ENCODE results near the gene FPGS. TPM values are rescaled to one million over a fixed set of nuclear protein-coding genes. Genes with fewer than 3 reads are reported as not detected.
A peak's percentile ranks its signal among the peaks of the same experiment; 100 is the strongest.

FPGS gene
- total and polyA plus RNA-seq, 8 donors: 29.1 to 235 (median 70.4) TPM

DNA sequence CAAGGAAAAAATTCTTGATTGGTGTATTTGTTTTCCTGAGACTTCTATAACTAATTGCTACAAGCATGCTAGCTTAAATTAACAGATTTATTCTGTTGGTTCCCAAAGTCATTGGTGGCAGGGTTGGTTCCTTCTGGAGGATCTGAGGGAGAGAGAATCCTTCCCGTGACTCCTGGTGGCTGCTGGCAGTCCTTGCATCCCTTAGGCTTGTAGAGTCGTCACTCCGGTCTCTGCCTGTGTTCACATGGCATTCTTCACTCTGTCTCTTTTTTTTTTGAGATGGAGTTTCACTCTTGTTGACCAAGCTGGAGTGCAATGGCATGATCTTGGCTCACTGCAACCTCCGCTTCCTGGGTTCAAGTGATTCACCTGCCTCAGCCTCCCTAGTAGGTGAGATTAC is 11.6 kb upstream of the FPGS start:
- Histone ChIP-seq H3K36me3 (peaks cover 56 to 73% (median 58%) of the 10 kb centered on the region in 4 donors), H3K9me3 (no peaks in the 10 kb centered on the region), H3K4me1 (peaks cover 31 to 86% (median 60%) of the 10 kb centered on the region in 4 donors), H3K27me3 (no peaks in the 10 kb centered on the region), H3K4me3 (no peak overlapping the region), H3K27ac (no peak overlapping the region)
- no peak for TF ChIP-seq POLR2A (IDR thresholded peaks at IDR 0.05)
- TF ChIP-seq EP300 (IDR thresholded peaks at IDR 0.05): no peak
- TF ChIP-seq POLR2AphosphoS5 (IDR thresholded peaks at IDR 0.05): no peak
- no peak for TF ChIP-seq CTCF (IDR thresholded peaks at IDR 0.05)
- no peak for DNase-seq
- WGBS, 5 donors: 81 to 90% (median 83%) methylated on average over 4 of the region's 4 CpGs
- intact Hi-C loops (cut with DNase I; ENCODE audit: low total_unique reads): no loop called here

GRCh38 chr9:127792417-127793031 is 10.2 kb upstream of the FPGS start:
- intact Hi-C loops (cut with DNase I; ENCODE audit: low total_unique reads): no loop called here
- H3K4me1 ChIP-seq: peaks cover 34 to 89% (median 59%) of the 10 kb centered on the region in 4 donors
- DNase-seq: no peak
- no peaks in the 10 kb centered on the region for H3K9me3 ChIP-seq
- peaks cover 48 to 67% (median 52%) of the 10 kb centered on the region in 4 donors for H3K36me3 ChIP-seq
- no peaks in the 10 kb centered on the region for H3K27me3 ChIP-seq
- WGBS, 5 donors: 73 to 85% (median 78%) methylated on average over 7 of the region's 7 CpGs
- no peak overlapping the region for H3K4me3 ChIP-seq
- H3K27ac ChIP-seq: peak overlapping the region in 4 of 5 donors; percentile 61 to 82 (median 74)
- no peak for TF ChIP-seq POLR2AphosphoS5 (IDR thresholded peaks at IDR 0.05)
- no peak for TF ChIP-seq EP300 (IDR thresholded peaks at IDR 0.05)
- no peak for TF ChIP-seq POLR2A (IDR thresholded peaks at IDR 0.05)
- TF ChIP-seq CTCF (IDR thresholded peaks at IDR 0.05): no peak

GRCh38 chr9:127793093-127793708 is 9.5 kb upstream of the FPGS start:
- Histone ChIP-seq H3K36me3 (peaks cover 42 to 61% (median 46%) of the 10 kb centered on the region in 4 donors), H3K27me3 (no peaks in the 10 kb centered on the region), H3K27ac (peak overlapping the region; percentile 28 to 82 (median 71)), H3K4me1 (peaks cover 38 to 89% (median 55%) of the 10 kb centered on the region in 4 donors), H3K4me3 (no peak overlapping the region), H3K9me3 (no peaks in the 10 kb centered on the region)
- intact Hi-C loops (cut with DNase I; ENCODE audit: low total_unique reads): no loop called here
- peak in 1 of 3 donors; percentile 37 for TF ChIP-seq POLR2AphosphoS5 (IDR thresholded peaks at IDR 0.05)
- no peak for TF ChIP-seq EP300 (IDR thresholded peaks at IDR 0.05)
- no peak for TF ChIP-seq CTCF (IDR thresholded peaks at IDR 0.05)
- TF ChIP-seq POLR2A (IDR thresholded peaks at IDR 0.05): no peak
- WGBS, 5 donors: 37 to 57% (median 49%) methylated on average over 8 of the region's 8 CpGs
- DNase-seq: peak; percentile 47 to 48

- peak overlapping the region; percentile 61 to 82 (median 71) for H3K27ac ChIP-seq
- intact Hi-C loops (cut with DNase I; ENCODE audit: low total_unique reads): no loop called here
- H3K9me3 ChIP-seq: no peaks in the 10 kb centered on the region
- DNase-seq: peak in 1 of 2 donors; percentile 66
- no peaks in the 10 kb centered on the region for H3K27me3 ChIP-seq
- peaks cover 32 to 51% (median 36%) of the 10 kb centered on the region in 4 donors for H3K36me3 ChIP-seq
- no peak overlapping the region for H3K4me3 ChIP-seq
- H3K4me1 ChIP-seq: peaks cover 38 to 87% (median 52%) of the 10 kb centered on the region in 4 donors
- TF ChIP-seq EP300 (IDR thresholded peaks at IDR 0.05) (no peak), POLR2A (IDR thresholded peaks at IDR 0.05) (no peak), POLR2AphosphoS5 (IDR thresholded peaks at IDR 0.05) (peak in 1 of 3 donors; percentile 14)
- 28 to 58% (median 35%) methylated on average over 6 to 14 of the region's 14 CpGs for whole genome bisulfite sequencing, 5 donors
Measured at GRCh38 chr9:127794001-127794791, 8.5 kb upstream of the FPGS start.

All from stomach (tissue), 9 donors.